Stimulated activated CD4-positive, alpha-beta T cell treated with anti-CD3 and anti-CD28 coated beads, TNF-alpha, amount 100 ng/mL, for 24 hours (primary cell): Measurements from ENCODE around the gene SRSF2.
"Not testable (repeated sequence)": the region's sequence is repeated elsewhere in the genome, so short reads cannot be mapped to it uniquely, and the experiment has no call there.

Source experiments
- DNase-seq, 3 experiments: peaks; one replicate each; pipeline ENCODE4 v3.0.0-alpha.2; 2020; ENCODE audit warnings: low read depth in 3 of 3

The SRSF2 gene

DNA sequence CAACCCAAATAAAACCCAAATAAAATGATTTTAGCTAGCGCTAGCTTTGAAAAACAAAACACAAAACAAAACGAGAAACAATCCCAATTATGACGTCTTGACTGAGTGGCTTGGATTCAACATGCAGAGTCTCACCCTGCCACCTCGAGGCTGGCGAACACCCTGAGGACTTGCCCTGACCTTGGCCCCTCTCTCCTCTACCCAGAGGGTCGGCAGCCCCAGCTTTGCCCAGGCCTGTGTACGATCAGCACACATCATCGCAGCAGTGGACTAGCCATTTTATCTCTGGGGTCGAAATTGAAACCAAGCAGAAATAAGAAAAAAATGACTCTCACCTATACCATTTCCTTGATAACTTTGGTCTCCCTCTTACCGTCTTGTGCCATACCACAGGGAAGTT, 15.7 kb downstream of the SRSF2 start:
- no peak for DNase-seq

DNA sequence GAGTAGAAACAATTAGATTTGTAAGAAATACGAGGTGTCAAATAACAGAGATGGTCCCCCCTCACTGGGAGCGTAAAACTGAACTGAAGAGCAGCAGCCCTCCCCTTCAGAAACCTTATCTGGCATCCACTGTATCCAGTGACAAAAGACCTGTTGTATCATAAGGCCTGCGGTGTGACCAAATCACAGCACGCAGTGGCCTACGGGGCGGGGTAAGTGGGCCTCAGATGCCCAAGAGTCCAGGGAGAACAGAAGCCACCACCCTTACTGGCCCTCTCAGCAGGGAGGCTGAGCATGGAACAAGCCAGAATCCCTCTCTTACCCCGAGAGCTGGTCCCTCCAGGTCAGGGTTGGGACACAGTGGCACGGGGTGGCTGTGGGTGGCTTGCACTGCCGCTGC, 16.2 kb downstream of the SRSF2 start:
- no peak for DNase-seq

DNA sequence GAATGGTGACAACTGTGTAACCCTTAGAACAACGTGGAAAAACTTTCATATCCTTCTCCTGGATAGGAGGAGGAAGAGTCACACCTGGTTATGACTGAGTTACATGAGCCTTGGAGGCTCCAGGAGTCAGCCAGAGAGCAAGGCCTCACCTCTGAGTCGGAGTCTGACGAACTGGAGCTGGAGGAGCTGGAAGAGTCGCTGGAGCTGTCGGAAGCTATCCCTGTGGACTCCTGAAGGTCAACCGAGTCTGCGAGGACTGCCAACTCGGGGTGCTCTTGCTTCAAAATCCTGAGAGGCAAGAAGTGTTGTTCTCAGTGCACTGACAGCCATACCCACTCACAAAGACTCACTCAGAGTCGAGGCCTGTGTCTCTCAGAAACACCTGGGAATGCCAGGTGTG, 16.9 kb downstream of the SRSF2 start:
- no peak for DNase-seq

DNA sequence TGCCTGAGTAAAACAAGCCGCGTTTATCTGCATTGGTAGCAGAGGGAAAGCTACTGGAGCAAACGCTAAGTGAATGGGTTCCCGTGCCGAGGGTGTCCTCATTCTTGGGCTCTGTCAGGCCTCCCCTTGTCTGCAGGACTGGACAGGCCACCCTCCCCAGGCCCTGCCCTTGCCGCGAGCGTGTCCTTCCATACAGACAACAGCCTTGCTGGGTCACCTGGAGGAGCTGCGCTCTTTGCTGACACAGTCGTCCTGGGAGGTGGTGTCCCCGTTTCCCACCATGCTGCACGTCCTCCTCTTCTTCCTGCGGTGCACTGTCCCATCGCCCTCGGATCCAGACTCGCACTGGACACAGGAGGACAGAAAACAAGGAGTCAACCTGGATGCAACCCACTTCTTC, 18.6 kb downstream of the SRSF2 start:
- DNase-seq: no peak

DNA sequence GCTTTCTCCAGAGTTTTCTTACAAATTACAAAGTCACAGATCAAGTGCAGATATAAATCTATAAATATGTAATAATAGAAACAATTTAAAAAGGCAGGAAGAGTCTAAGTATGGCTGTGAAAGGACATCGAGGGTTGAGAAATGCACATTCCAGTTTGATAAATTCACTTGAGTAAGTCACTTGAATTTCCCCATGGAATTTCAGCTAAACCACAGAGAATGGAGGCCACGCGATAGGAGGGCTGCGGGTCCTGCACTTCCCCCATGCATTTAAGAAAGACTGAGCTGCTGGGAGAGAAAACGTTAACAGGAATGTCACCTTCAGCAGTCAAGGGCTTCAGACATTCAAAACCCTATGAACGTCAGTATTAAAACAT, 20.3 kb downstream of the SRSF2 start:
- no peak for DNase-seq

DNA sequence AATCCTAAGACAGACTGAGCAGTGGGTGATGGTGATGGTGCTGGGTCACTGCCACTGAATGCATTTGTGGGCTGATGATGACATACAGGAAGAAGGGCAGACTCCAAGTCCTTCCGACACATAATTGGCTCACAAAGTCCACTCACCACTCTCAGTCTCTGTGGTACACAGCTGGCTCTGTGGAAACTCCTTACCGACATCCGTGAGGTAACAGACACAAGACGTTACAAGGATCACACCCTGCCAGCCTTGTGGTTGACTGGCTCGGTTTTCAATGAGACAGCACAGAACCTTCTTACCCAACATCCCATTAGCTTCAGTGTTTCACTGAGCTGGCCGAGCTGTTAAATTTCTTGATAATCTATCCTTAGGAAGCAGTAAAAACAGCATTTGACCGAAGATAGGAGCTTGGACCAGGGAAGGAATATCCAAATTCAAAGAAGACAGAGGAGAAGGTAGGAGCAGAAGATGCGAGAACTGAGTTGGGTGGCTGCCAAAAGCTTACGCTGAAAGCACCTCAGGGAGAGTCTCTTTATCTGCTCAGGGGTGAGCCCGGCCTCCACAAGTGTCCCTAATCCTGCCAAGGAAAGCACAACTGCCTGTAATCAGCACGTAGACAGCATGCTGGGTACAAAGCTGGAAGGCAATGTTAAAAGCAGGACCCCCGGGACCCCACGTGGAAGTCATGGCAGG, 20.8 kb downstream of the SRSF2 start:
- DNase-seq: no peak

DNA sequence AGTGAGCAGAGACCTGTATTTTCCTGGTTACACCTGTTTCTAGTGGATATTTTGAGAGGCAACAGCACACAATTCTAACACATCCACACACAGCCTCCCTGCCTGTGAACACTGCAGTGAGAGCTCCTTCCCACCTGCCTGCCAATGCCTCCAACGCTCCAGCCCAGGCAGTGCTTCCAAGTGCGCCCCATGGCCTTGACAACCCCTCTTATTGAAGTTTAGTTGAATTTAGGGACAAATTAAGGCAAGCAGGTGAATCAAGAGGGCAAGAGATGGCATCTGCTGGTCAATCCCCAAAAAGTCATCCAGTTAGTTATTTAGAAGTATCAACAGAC, 21.7 kb downstream of the SRSF2 start:
- DNase-seq: no peak

DNA sequence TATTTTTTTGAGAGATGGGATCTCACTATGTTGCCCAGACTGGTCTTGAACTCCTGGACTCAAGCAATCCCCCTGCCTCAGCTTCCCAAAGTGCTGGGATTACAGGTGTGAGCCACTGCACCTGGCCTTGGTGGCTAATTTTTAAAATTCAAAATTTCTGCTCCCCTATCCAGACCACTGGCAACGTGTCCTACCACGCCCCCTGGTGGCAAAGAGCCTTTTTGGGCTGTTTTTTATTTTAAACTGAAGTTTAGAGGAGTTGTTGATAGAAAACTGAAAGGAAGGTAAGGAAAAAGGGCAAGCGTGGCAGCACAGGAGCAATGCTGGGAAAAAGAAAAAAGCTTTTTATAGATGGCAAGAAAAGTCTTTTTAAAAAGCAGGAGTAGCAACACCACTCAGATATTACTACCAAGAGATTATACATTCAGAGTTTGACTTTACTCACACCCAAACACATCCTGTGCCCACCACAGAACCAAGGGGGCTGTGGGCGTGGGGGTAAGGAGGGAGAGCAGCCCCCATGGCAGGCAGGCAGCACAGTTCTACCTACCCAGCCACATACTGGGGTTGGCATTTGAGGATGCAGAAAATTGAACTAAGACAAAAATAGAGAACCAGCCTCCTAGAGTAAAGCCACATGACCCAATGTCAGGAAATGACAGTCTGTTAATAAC, 22.2 kb downstream of the SRSF2 start:
- DNase-seq: peak; percentile 57 to 72 (median 69)

DNA sequence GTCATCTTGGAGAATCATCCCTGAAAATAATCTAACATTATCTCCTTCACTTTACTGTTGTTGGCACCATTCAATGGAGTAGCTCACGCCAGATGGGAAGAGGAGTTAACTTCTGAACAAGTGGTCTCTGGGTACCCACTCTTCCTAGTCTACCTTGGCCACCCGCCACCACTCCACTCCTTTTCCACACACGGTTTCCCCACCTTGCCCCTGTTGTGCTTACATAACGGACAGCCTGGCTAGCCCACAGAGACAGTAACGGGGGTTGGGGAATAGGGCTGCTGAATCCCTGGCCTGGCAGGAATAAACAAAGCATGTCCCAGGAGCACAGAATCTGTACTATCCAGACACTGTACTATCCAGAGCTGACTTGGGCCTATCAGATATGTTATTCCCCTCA, 22.8 kb downstream of the SRSF2 start:
- no peak for DNase-seq

DNA sequence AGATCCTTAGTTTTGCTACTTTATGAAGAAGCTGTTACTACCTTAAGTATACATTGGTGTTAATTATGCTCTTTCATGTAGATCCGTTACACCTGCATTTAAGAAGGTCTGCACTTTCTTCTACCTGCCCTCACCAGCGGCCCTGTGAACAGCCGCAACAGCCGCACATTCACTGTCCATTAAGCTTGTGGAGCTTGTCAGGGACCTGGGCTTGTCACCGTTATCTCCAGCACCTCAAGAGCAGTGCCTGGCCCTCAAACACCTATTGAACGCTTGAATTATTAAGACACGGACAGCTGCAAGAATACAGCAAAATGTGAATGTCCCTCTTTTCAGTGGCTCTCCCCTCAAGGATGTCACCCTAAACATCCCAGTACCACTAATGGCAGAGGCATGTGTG, 23.4 kb downstream of the SRSF2 start:
- no peak for DNase-seq

DNA sequence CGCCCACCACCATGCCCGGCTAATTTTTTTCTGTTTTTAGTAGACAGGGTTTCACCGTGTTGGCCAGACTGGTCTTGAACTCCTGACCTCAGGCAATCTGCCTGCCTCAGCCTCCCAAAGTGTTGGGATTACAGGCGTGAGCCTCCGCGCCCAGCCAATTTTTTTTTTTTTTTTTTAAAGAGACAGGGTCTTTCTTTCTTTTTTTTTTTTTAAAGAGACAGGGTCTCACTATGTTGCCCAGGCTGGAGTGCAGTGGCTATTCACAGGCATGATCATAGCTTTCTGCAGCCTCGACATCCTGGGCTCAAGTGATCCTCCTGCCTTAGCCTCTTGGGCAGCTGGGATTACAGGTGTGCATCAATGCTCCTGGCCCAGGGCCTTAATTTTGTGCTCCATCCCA, 24.8 kb downstream of the SRSF2 start:
- DNase-seq: not testable (repeated sequence)

DNA sequence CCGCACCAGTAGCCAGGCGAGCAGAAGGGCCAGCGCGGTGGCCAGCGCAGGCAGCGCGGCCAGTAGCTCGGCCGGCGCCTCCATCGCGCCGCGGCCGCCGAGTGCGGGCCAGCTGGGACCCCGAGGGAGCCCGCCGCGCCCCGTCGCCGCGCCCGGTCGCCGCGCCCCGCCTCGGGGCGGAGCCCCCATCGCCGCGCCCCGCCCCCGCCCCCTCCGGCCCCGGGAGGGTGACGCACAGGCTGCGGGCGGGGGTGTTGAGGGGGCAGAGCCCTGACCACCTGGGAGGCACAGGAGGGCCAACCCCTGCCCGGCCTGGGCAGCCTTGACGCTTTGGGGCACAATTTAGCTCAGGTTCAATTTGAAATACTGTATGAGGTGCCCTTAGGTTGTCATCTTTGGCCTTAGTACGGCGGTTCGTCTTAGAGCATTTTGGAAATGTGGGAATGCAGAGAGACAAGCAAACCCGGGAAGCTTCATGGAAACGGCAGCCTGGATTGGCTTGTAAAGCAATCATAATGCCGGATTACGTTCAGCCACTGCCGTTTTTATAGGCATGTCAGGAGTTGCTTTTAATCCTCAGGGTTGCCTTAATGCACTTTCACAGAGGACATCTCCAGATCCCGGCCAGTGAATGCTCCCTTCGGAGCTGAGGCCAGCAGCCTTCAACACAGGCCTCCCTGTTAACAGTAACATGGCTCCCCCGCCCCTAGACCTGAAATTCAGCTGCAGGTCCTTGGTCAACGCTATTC, 26.1 kb downstream of the SRSF2 start, which contains the start of gene MXRA7:
Gene MXRA7 (minus strand): TSS at position 103 of the 749 bp plus-strand sequence. CDS start 19 bp downstream, at position 84.
- no peak for DNase-seq

DNA sequence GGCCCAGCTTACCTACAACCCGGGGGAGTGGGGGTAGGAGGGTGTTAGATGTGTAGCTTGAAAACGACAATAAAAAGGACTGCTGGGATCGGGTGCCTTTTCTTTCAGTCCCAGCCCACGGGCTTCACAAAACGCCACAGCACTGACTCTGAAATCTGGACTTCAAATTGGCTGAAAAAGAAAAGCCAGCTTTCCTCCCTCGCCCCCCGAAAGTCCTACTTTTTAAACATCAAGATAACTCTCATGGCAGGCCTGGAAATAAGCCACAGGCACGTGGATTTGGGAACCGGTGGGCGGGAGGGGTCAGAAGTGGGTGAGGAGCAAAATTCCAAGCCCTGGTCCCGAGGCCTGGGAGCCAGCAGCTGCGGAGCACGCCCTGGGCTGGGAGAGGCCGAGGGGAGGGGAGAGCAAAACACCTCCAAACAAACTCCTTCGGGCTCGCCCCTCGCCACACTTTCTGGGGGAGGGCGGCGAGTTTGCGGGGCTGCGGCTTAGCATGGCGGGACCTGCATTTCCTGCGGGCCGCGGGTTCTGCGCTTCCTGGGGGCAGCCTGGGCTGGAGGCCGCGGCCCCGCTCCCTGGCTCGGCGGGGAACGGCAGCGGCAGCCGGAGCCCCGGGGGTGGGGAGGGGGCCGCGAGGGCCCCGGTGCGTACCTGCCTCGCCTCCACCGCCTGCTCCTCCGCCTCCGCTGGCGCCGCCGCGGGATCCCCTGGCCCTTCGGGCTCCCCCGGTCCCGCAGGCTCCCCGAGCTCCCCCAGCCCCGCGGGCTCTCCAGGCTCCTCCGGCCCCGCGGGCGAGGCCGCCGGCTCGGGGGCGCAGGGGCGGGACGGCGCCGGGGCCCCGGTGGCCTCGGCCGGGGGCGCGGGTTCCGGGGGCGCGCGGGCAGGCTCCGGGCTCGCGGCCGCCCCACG, 26.9 kb downstream of the SRSF2 start:
- not testable (repeated sequence) for DNase-seq

DNA sequence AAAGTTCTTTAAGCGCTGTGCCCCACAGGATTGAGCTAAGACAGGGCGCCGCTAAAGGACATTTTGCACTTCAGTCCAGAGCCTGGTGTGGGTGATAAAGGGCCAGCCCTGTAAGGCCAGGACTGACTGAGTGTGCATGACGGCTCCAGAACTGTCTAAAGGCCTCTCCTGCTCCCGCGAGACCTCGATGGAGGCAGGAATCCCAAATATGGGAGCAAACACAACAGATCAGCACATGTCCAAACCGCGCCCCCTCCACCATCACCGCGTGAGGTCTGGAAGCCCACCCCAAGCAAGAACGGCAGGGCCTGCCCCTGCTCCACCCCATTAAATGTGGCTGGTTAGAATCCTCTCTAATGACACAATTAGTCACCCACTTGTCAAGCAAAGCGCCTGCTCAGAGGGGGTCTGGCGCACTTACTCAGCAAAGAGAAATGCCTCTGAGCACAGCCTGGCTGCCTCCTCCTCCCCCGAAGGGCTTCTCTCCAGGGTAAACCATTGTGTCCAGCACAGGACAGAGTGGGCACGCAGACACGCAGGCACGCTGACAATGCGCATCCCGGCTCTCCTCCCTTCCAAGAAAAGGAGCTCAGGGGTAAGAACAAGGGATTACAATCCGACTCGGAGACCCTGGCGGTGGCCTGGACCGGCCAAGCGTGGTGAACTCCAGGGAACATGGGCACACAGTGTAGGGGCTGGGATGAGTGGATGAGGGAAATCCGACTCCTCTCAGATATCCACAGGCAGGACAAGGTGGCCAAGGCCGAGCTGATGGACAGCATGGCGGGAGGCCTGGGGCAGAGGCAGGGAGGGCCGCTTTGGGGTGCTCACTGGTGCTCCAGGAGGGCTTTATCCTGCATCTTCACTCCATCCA, 27.8 kb downstream of the SRSF2 start:
- DNase-seq: no peak

DNA sequence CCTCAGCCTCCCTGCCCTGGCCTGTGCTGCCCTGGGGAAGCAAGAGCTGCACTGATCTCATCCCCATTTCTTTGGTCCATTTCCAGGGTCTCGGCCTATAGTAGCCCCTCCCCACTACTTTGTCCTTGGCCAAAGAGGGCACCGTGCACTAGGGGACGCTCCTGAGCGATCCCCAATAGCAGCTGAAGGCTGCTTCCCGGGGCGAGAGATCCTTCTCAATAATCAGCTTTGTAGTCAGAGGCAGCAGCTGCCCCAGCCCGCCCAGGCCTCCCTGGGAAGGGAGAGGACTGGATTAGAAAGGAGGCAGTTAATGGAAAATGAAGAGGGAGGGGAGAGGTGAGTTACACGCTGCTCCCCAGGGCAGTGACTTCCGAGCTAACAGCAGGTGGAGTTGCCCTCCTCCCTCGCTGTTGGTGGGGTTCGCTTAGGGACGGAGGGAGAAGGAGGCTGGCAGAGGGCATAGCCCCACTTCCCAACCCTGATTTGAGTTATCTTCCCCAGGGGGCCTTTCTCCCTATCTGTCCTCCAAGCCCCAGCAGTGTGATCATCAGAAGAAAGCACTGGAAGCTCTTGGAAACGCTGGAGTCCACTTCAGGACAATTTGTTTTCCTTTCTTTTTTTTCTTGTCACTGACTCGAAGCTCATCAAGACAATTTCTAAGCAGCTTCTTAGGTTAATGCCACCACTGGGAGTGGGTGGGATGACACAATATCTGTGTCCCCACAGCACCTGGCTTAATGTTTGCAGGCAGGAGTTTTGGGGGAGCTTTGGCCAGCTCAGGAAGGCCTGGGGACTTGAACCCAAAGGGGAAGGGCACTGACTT, 28.9 kb downstream of the SRSF2 start:
- DNase-seq: no peak

DNA sequence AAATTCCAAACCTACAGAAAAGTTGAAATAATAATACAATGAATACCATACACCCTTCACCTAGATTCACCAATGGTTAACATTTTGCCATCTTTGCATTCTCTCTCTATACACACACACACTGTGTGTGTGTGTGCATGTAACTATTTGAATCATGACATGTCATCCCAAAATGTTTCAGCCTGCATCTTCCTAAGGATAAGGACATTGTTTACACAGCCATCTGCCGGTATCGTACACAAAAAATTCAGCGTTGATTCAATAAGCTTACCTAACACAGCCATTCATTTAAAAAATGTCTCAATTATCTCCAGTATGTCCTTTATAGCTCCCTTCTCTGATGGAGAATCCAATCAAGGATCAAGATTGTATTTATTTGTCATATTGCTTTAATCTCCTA, 30.3 kb downstream of the SRSF2 start:
- no peak for DNase-seq

DNA sequence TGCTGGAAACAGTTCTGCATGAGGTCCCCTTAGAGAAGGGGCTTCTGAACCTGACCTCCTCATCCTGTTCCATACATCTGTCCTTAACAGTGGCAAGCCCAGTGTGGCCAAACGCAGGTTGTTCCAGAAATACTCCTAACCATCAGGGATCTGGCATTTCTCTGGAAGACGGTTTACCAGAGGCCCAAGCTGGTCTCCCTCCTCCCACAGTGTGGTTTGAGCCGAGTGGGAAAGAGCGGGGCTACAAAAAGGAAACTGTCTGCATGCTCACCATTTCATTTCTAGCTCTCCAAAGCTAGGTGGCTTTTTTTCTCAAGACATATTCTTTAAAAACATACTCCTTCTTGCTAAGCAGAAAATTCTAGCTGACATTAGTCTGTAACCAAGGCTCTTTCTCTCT, 32.3 kb downstream of the SRSF2 start:
- DNase-seq: no peak

DNA sequence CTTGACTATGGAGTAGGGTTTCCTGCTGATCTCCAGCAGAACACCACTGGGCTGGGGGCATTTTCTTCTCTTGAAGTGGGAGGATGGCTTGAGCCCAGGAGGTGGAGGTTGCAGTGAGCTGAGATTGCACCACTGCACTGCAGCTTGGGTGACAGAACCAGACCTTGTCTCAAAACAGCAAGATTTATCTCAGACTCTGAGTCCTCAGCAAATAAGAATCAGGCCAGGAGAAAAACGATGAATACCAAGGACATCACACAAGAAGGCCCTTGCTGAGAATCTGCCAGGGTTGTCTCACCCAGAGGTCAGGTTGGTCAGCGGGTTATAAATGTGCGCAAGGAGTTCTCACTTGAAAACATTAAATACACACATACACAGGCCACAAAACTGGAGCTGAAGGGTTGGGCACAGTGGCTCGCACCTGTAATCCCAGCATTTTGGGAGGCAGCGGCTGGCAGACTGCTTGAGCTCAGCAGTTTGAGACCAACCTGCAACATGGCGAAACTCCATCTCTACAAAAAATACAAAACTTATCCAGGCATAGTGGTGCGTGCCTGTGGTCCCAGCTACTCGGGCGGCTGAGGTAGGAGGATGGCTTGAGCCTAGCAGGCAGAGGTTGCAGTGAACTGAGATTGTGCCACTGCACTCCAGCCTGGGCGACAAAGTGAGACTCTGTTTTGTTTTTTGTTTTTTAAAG, 34.0 kb downstream of the SRSF2 start:
- no peak for DNase-seq

DNA sequence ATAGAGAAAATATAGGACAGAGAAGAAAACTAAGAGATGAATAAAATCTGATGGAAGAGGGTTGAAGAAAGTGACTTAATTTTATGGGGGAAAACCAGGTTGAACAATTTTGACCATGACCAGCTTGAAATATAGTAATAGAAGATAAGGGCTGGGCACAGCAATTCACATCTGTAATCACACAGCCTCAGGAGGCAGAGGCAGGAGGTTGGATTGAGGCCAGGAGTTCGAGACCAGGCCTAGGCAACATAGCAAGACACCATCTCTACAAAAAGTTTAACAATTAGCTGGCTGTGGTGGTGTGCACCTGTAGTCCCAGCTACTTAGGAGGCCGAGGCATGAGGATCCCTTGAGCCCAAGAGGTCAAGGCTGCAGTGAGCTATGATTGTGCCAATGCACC, 35.1 kb downstream of the SRSF2 start:
- no peak for DNase-seq
